Heart right ventricle (tissue), 16 donors: ENCODE data around the gene ABHD8. TPM values are rescaled to one million over a fixed set of nuclear protein-coding genes. Genes with fewer than 3 reads are reported as not detected.
A peak's percentile ranks its signal among the peaks of the same experiment; 100 is the strongest.

Experiments used
- ATAC-seq, 8 donors: fragments of 200-7000 bp; cut with Tn5 transposase; one replicate each; pipeline ENCODE4 v1.9.1; 2020; ENCODE audit warnings: mild to moderate bottlenecking in 8 of 8, moderate library complexity in 8 of 8, moderate number of reproducible peaks in 1 of 8
- DNase-seq, 2 donors: peaks; one replicate each; pipeline ENCODE4 v3.0.0-alpha.2; 2020
- H3K27ac ChIP-seq, 10 donors: fragments of 200-600 bp; sonication (generic) in 2 of 10; one replicate each; pipeline versions ENCODE4 v1.5.0 to v1.8.0; 2020 to 2022; ENCODE audit warnings: mild to moderate bottlenecking in 3 of 10
- H3K27me3 ChIP-seq, 7 donors: fragments of 200-600 bp; one replicate each; pipeline ENCODE4 v1.8.0; 2021 to 2022; ENCODE audit warnings: mild to moderate bottlenecking in 2 of 7
- H3K36me3 ChIP-seq, 9 donors: fragments of 200-600 bp; sonication (generic) in 1 of 9; one replicate each; pipeline versions ENCODE4 v1.5.0 to v1.8.0; 2020 to 2022; ENCODE audit warnings: mild to moderate bottlenecking in 2 of 9
- H3K4me1 ChIP-seq, 9 donors: fragments of 200-600 bp; sonication (generic) in 1 of 9; one replicate each; pipeline versions ENCODE4 v1.5.0 to v1.8.0; 2020 to 2022; ENCODE audit warnings: mild to moderate bottlenecking in 4 of 9
- H3K4me3 ChIP-seq, 10 donors: fragments of 200-600 bp; sonication (generic) in 2 of 10; one replicate each; pipeline versions ENCODE4 v1.5.0 to v1.8.0; 2020 to 2022; ENCODE audit warnings: mild to moderate bottlenecking in 7 of 10, moderate library complexity in 2 of 10
- H3K9me3 ChIP-seq, 11 donors: fragments of 200-600 bp in 10 of 11; sonication (generic) in 2 of 11; one replicate each; pipeline versions ENCODE4 v1.5.0 to v1.8.0; 2013 to 2022; ENCODE audit warnings: mild to moderate bottlenecking in 2 of 11, control low read depth in 1 of 11, moderate library complexity in 1 of 11
- WGBS, 2 donors: extraction: QIAGEN DNeasy Blood & Tissue Kit; methylation state at CpG; one replicate each; pipeline ENCODE4 v1.1.7; 2013; ENCODE audit warnings: inconsistent platforms in 1 of 2; 5-methylcytosine and 5-hydroxymethylcytosine counted together
- intact Hi-C, 10 donors: fragments of 100-400 bp; cut with DNase I; formaldehyde crosslinking; loops; one replicate each; pipeline versions ENCODE4 v1.11.1 to v1.14.2; 2022
- polyA plus RNA-seq, 2 donors: library from polyadenylated mRNA; stranded (reverse); fragments of 200-250 nt; gene quantifications; one replicate each; pipeline ENCODE4 v1.2.3, GENCODE V29; 2013
- total RNA-seq, 10 donors: library from RNA; stranded (reverse); fragmentation: NEBNext Ultra II Directional in 3 of 10; extraction: Animal tissue kit (Norgen Biotek cat#: 25700) in 3 of 10; gene quantifications; one replicate each; pipeline versions ENCODE4 v1.2.1 to v1.2.4, GENCODE V29; 2021 to 2023
- TF ChIP-seq, protein P1 (sequence below), 9 donors: fragments of 200-600 bp; sonication (generic) in 2 of 9; IDR thresholded peaks; one replicate each; pipeline versions ENCODE4 v1.5.0 to v1.8.0; 2021 to 2022; ENCODE audit warnings: antibody characterized with exemption in 9 of 9, mild to moderate bottlenecking in 5 of 9, moderate library complexity in 1 of 9
- donor health status: Arrhythmogenic right ventricular cardiomyopathy.
- donor health status: ischemic (EF 13 %, LVEDD 7.1; RV severe dilation, severe dysfunction).
- donor health status: healthy with polysubstance abuse.
- donor health status: DM: no; HTN: yes; CAD: no.
- donor health status: DM: no; HTN: no; CAD: no.
- donor health status: ischemic (EF 25% LVEDD 6.9; RV normal size, moderate dysfunction).
- donor health status: ischemic (EF 25% LVEDD 5.7; RV mildly dilated, moderate dysfunction).
- donor health status: healthy.
- donor health status: DM: yes; HTN: yes; CAD: no.
- donor health status: Ischemic cardiomyopathy.
- donor health status: ischemic (EF 35%, LVEDD 5.7; RV mildly dilated, moderate dysfunction).
- donor health status: nonischemic (EF 11% LVEDD 7.7; RV severe dilation, severe dysfunction).
- donor health status: DM: yes; HTN: yes; CAD: no.
- donor health status: PGD.
- donor health status: ischemic (EF 29% LVEDD 5.4; RV normal size, mild dysfunction).
- donor health status: nonischemic (EF 23%, LVEDD 6.1; RV moderate dilation, normal function).

ABHD8 gene
- total and polyA plus RNA-seq, 12 donors: 6.0 to 16.9 (median 8.2) TPM

DNA sequence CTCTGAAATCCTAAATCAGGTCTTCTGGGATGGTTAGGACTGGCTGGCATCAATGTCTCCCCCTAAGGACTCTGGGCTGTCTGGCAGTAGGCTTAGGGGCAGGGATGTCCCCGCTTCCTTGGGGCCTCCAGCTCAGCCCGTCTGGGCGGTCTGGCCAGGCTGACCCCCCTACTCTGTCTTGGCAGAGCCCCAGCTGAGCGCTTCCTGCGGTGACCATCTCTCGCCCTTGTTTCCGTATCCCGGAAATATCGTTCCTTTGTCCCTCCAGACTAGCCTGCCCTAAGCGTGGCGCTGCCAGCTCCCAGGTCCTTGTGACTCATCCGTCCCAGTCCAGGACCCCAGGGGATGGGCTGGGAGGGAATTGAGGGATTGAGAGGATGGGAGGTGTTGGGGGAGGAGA, 45.5 kb upstream of the ABHD8 start:
- TF ChIP-seq, protein P1, sequence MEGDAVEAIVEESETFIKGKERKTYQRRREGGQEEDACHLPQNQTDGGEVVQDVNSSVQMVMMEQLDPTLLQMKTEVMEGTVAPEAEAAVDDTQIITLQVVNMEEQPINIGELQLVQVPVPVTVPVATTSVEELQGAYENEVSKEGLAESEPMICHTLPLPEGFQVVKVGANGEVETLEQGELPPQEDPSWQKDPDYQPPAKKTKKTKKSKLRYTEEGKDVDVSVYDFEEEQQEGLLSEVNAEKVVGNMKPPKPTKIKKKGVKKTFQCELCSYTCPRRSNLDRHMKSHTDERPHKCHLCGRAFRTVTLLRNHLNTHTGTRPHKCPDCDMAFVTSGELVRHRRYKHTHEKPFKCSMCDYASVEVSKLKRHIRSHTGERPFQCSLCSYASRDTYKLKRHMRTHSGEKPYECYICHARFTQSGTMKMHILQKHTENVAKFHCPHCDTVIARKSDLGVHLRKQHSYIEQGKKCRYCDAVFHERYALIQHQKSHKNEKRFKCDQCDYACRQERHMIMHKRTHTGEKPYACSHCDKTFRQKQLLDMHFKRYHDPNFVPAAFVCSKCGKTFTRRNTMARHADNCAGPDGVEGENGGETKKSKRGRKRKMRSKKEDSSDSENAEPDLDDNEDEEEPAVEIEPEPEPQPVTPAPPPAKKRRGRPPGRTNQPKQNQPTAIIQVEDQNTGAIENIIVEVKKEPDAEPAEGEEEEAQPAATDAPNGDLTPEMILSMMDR (IDR thresholded peaks at IDR 0.05): no peak
- ATAC-seq (peak; percentile 58 to 85 (median 77)), DNase-seq (peak; percentile 77 to 80)
- Histone ChIP-seq H3K9me3 (no peaks in the 10 kb centered on the region), H3K4me3 (peak overlapping the region in 2 of 10 donors; percentile 10 to 26), H3K36me3 (peaks cover 0 to 2% (median 0%) of the 10 kb centered on the region in 9 donors), H3K4me1 (peaks cover 20 to 74% (median 50%) of the 10 kb centered on the region in 9 donors), H3K27ac (peak overlapping the region in 9 of 10 donors; percentile 56 to 86 (median 76)), H3K27me3 (peaks cover 0 to 19% (median 0%) of the 10 kb centered on the region in 7 donors)
- intact Hi-C loops: loop anchor here in 7 of 10 donors (5.0 to 10.0 kb wide), 3 partner anchors 116 to 506 kb away; partner anchors contain the start of genes NXNL1 (in 2 of the 7) and RPL18A (in 1 of the 7)
- WGBS, 2 donors: 6% methylated on average over 12 of the region's 12 CpGs

DNA sequence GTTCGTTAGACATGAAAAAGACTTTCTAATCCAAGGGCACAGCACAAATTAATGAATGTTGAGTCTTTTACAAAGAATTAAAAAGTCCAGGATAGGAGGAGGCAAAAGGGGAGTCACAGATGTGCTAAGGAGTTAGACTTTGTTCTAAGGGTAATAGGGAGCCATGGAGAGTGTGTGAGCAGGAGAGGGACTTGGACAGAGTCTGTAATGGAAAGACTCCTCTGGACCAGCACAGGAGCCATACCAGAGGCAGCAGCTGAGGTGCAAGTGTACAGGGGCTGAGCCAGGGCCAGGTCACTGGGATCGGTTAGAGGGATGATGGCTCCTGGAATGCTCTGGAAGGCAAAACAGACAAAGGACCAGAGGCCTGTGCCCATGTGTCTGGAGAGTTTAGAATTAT, 44.7 kb upstream of the ABHD8 start:
- intact Hi-C loops: loop anchor here (2.0 to 10.0 kb wide), 5 partner anchors 39 to 507 kb away; partner anchors contain the start of genes NXNL1 (in 2 of the 10) and RPL18A (in 1 of the 10)
- Histone ChIP-seq H3K27me3 (peaks cover 0 to 19% (median 0%) of the 10 kb centered on the region in 7 donors), H3K4me3 (no peak overlapping the region), H3K9me3 (no peaks in the 10 kb centered on the region), H3K36me3 (peaks cover 0 to 6% (median 0%) of the 10 kb centered on the region in 9 donors), H3K4me1 (peaks cover 20 to 66% (median 47%) of the 10 kb centered on the region in 9 donors), H3K27ac (peak overlapping the region; percentile 55 to 86 (median 74))
- no peak for DNase-seq
- TF ChIP-seq, protein P1 (IDR thresholded peaks at IDR 0.05): no peak
- 64 to 67% methylated on average over 2 of the region's 2 CpGs for WGBS, 2 donors
- no peak for ATAC-seq

DNA sequence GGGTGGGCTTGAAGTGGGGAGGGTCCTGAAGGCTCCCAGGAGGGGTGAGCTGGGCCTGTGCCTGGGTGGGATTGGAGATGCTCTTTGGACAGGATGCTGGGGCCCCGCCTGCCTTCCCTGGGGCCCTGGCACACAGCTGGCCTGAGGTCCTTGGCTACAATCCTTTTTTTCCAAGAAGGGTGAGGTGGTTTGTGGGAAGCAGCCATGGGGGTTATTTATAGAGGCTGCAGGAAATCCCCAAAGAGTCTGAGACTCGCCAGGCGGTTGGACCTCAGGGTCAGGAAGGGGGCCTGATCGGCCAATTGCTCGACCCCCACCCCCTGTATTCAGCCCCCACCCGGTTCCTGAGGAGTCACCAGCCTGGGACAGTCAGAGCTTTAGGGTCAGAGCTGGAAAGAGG, 44.1 kb upstream of the ABHD8 start:
- no peak overlapping the region for H3K4me3 ChIP-seq
- peaks cover 16 to 61% (median 42%) of the 10 kb centered on the region in 9 donors for H3K4me1 ChIP-seq
- peak overlapping the region; percentile 55 to 86 (median 74) for H3K27ac ChIP-seq
- DNase-seq (no peak), ATAC-seq (peak; percentile 36 to 83 (median 72))
- intact Hi-C loops: loop anchor here (2.0 to 10.0 kb wide), 5 partner anchors 39 to 507 kb away; partner anchors contain the start of genes NXNL1 (in 2 of the 10) and RPL18A (in 1 of the 10)
- H3K9me3 ChIP-seq: no peaks in the 10 kb centered on the region
- H3K36me3 ChIP-seq: peaks cover 0 to 6% (median 0%) of the 10 kb centered on the region in 9 donors
- TF ChIP-seq, protein P1 (IDR thresholded peaks at IDR 0.05): no peak
- WGBS, 2 donors: 8 to 9% methylated on average over 6 of the region's 6 CpGs
- H3K27me3 ChIP-seq: peaks cover 0 to 19% (median 0%) of the 10 kb centered on the region in 7 donors

DNA sequence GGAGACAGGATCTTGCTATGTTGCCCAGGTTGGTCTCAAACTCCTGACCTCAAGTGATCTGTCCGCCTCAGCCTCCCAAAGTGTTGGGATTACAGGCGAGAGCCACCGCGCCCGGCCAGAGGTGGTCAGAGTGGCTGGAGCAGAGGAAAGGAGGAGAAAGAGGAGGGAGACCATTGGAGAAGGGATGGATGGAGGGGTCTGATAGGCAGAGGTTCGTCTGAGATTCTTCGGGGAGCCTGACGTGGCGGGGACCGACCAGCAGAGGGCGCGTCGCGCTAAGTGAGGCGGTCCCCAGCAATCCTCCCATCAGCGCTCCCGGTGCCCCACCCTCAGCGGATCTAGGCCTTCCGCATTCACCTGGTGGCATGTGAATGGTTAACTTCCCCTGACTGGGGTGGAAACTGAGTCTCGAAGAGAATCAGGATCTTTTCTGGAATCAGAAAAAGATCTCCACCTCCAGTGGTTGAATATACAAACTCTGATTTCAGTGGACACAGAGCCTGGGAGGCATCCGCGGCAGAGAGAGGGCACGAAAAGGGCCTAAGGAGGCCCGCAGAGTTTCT, 43.0 kb upstream of the ABHD8 start:
- Histone ChIP-seq H3K27ac (peak overlapping the region in 8 of 10 donors; percentile 56 to 86 (median 77)), H3K9me3 (no peaks in the 10 kb centered on the region), H3K4me1 (peaks cover 16 to 52% (median 36%) of the 10 kb centered on the region in 9 donors), H3K27me3 (peaks cover 0 to 19% (median 0%) of the 10 kb centered on the region in 7 donors), H3K4me3 (no peak overlapping the region), H3K36me3 (peaks cover 0 to 13% (median 0%) of the 10 kb centered on the region in 9 donors)
- TF ChIP-seq, protein P1 (IDR thresholded peaks at IDR 0.05): peak; percentile 92 to 98 (median 97)
- ATAC-seq: peak; percentile 70 to 85 (median 78)
- peak; percentile 78 to 81 for DNase-seq
- intact Hi-C loops: loop anchor here (1.0 to 10.0 kb wide), 6 partner anchors 40 to 509 kb away; partner anchors contain the start of genes NXNL1 (in 2 of the 10) and RPL18A (in 1 of the 10)
- 15 to 18% methylated on average over 21 to 24 of the region's 24 CpGs for WGBS, 2 donors
